Measurements from ENCODE around the gene CYTH1. TPM values are rescaled to one million over a fixed set of nuclear protein-coding genes. Genes with fewer than 3 reads are reported as not detected.

The CYTH1 gene
- total RNA-seq, 1 experiment from 2014 or later = 29.6 TPM

DNA sequence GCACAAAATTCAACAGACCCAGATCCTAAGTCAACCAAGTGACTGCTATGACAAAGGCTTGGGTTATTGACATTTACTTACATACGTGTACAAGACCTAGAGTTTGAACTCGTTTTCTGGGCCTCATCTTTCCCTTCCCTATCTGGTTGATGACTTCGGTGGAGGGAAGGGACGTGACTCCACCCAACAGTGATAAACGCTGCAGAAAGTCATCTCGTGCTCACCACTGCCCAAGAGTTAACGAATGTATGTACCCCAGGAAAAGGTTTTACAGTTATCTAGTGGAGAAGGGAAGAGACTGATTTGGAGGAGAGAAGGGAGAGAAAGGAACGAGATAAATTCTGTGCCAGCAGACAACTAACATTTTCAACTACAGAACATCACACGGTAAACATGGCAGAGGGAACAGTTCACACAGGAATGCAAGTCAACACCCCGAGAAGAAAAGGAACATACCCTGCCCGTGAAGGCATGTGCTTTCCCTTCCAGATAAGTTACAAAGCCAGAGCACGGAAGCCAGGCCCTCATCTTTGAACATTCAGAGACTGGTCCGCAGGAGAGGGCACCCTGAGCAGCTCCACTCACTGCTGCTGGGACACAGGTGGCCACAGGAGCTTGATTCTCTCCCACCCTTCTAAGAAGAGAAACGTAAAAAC is 13.9 kb upstream of the CYTH1 start:
- CTCF ChIA-PET = no interaction called here
- Mint-ChIP-seq H3K9me3 (ENCODE audit: unreplicated experiment) (no peaks in the 10 kb centered on the region), H3K27me3 (ENCODE audit: insufficient read depth, unreplicated experiment) (no peaks in the 10 kb centered on the region), H3K4me1 (ENCODE audit: low read depth, unreplicated experiment) (no peaks in the 10 kb centered on the region), H3K27ac (ENCODE audit: unreplicated experiment) (no peak overlapping the region), H3K36me3 (ENCODE audit: insufficient read depth, unreplicated experiment) (peaks cover 67% of the 10 kb centered on the region), H3K4me3 (ENCODE audit: unreplicated experiment) (no peak overlapping the region)
- H3K27me3 ChIP-seq (replicated peaks; ENCODE audit: control insufficient read depth, insufficient read depth, low read length) = no peaks in the 10 kb centered on the region
- POLR2A ChIA-PET = no interaction called here
- H3K4me1 ChIP-seq = no peaks in the 10 kb centered on the region
- no peak for DNase-seq
- no peak overlapping the region for H3K4me3 ChIP-seq (ENCODE audit: low read depth, low read length)
- TSS peak; percentile 33 for BruUV-seq (replicated peaks)
- peaks cover 5% of the 10 kb centered on the region; the same call in 1 of the 2 replicates for H3K36me3 ChIP-seq (ENCODE audit: control insufficient read depth, insufficient read depth, low read length)
- no peaks in the 10 kb centered on the region for H3K9me3 ChIP-seq
- no peak for TF ChIP-seq CTCF (IDR thresholded peaks at IDR 0.05; ENCODE audit: insufficient read depth in 1 of 2, low read depth in 1 of 2, low read length in 1 of 2, severe bottlenecking in 1 of 2, unreplicated experiment in 1 of 2)
- intact Hi-C loops (cut with micrococcal nuclease; ENCODE audit: unreplicated experiment) = no loop called here

- ChIA-PET POLR2A (no interaction called here), CTCF (no interaction called here)
- BruUV-seq (replicated peaks) = no TSS peak
- intact Hi-C loops (cut with micrococcal nuclease; ENCODE audit: unreplicated experiment) = no loop called here
- Histone ChIP-seq H3K27me3 (replicated peaks; ENCODE audit: control insufficient read depth, insufficient read depth, low read length) (no peaks in the 10 kb centered on the region), H3K9me3 (no peaks in the 10 kb centered on the region), H3K4me3 (ENCODE audit: low read depth, low read length) (no peak overlapping the region), H3K36me3 (ENCODE audit: control insufficient read depth, insufficient read depth, low read length) (peaks cover 3% of the 10 kb centered on the region; the same call in 1 of the 2 replicates), H3K4me1 (no peaks in the 10 kb centered on the region)
- H3K4me3 Mint-ChIP-seq (ENCODE audit: unreplicated experiment) = no peak overlapping the region
- H3K27me3 Mint-ChIP-seq (ENCODE audit: insufficient read depth, unreplicated experiment) = no peaks in the 10 kb centered on the region
- no peak for DNase-seq
- H3K4me1 Mint-ChIP-seq (ENCODE audit: low read depth, unreplicated experiment) = no peaks in the 10 kb centered on the region
- H3K9me3 Mint-ChIP-seq (ENCODE audit: unreplicated experiment) = no peaks in the 10 kb centered on the region
- peaks cover 70% of the 10 kb centered on the region for H3K36me3 Mint-ChIP-seq (ENCODE audit: insufficient read depth, unreplicated experiment)
- no peak for TF ChIP-seq CTCF (IDR thresholded peaks at IDR 0.05; ENCODE audit: insufficient read depth in 1 of 2, low read depth in 1 of 2, low read length in 1 of 2, severe bottlenecking in 1 of 2, unreplicated experiment in 1 of 2)
- no peak overlapping the region for H3K27ac Mint-ChIP-seq (ENCODE audit: unreplicated experiment)
Observed at GRCh38 chr17:78794864-78795640, 13.0 kb upstream of the CYTH1 start.

DNA sequence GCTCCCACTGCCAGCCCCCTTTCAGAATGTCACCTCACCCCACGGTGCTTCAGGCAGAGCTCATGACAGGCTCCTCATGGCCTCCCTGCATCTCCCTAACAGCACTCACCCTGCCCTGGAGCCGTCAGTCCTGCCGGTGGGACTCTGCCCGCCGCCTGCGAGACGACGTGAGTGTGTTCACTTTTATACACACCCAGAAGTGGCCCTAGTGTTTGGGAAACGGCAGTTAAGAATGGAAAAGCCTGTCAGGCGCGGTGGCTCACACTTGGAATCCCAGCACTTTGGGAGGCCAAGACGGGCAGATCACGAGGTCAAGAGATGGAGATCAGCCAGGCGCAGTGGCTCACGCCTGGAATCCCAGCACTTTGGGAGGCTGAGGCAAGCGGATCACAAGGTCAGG is 12.3 kb upstream of the CYTH1 start:
- CTCF ChIA-PET = no interaction called here
- no peak for DNase-seq
- POLR2A ChIA-PET = no interaction called here
- Mint-ChIP-seq H3K27me3 (ENCODE audit: insufficient read depth, unreplicated experiment) (no peaks in the 10 kb centered on the region), H3K4me3 (ENCODE audit: unreplicated experiment) (no peak overlapping the region), H3K4me1 (ENCODE audit: low read depth, unreplicated experiment) (no peaks in the 10 kb centered on the region), H3K9me3 (ENCODE audit: unreplicated experiment) (no peaks in the 10 kb centered on the region), H3K27ac (ENCODE audit: unreplicated experiment) (peak overlapping the region; percentile 42), H3K36me3 (ENCODE audit: insufficient read depth, unreplicated experiment) (peaks cover 70% of the 10 kb centered on the region)
- intact Hi-C loops (cut with micrococcal nuclease; ENCODE audit: unreplicated experiment) = no loop called here
- BruUV-seq (replicated peaks) = no TSS peak
- Histone ChIP-seq H3K9me3 (no peaks in the 10 kb centered on the region), H3K27me3 (replicated peaks; ENCODE audit: control insufficient read depth, insufficient read depth, low read length) (no peaks in the 10 kb centered on the region), H3K4me3 (ENCODE audit: low read depth, low read length) (no peak overlapping the region), H3K4me1 (no peaks in the 10 kb centered on the region), H3K36me3 (ENCODE audit: control insufficient read depth, insufficient read depth, low read length) (peaks cover 3% of the 10 kb centered on the region; the same call in 1 of the 2 replicates)
- no peak for TF ChIP-seq CTCF (IDR thresholded peaks at IDR 0.05; ENCODE audit: insufficient read depth in 1 of 2, low read depth in 1 of 2, low read length in 1 of 2, severe bottlenecking in 1 of 2, unreplicated experiment in 1 of 2)
